Activated T-helper 17 cell treated with anti-CD3 and anti-CD28 coated beads, Interleukin-2, amount 50 U/mL, for 72 hours (primary cell): ENCODE measurements around the gene VPS33A. TPM values are rescaled to one million over a fixed set of nuclear protein-coding genes. Genes with fewer than 3 reads are reported as not detected.

Experiments
- ATAC-seq: fragments of 150-1000 bp; cut with Tn5 transposase; replicated peaks from 2 replicates; pipeline ENCODE4 v1.10.0; 2021; ENCODE audit warnings: mild to moderate bottlenecking, moderate library complexity
- H3K27ac Mint-ChIP-seq: one replicate; pipeline ENCODE4 v1.8.0; 2022; ENCODE audit warnings: mixed read lengths
- H3K27me3 Mint-ChIP-seq: one replicate; pipeline ENCODE4 v1.8.0; 2022; ENCODE audit warnings: mixed read lengths
- H3K36me3 Mint-ChIP-seq: one replicate; pipeline ENCODE4 v1.8.0; 2022; ENCODE audit warnings: low read depth, mild to moderate bottlenecking, mixed read lengths
- H3K4me1 Mint-ChIP-seq: one replicate; pipeline ENCODE4 v1.8.0; 2022; ENCODE audit warnings: mixed read lengths
- H3K4me3 Mint-ChIP-seq: one replicate; pipeline ENCODE4 v1.8.0; 2022; ENCODE audit warnings: mild to moderate bottlenecking, mixed read lengths
- H3K9me3 Mint-ChIP-seq: one replicate; pipeline ENCODE4 v1.8.0; 2022; ENCODE audit warnings: mixed read lengths
- total RNA-seq, 2 donors: library from RNA; stranded (reverse); gene quantifications; one replicate each; pipeline ENCODE4 v1.2.3, GENCODE V29; 2022

The VPS33A gene
- total RNA-seq, 2 donors from 2014 or later, result 21.3 to 37.1 TPM

DNA sequence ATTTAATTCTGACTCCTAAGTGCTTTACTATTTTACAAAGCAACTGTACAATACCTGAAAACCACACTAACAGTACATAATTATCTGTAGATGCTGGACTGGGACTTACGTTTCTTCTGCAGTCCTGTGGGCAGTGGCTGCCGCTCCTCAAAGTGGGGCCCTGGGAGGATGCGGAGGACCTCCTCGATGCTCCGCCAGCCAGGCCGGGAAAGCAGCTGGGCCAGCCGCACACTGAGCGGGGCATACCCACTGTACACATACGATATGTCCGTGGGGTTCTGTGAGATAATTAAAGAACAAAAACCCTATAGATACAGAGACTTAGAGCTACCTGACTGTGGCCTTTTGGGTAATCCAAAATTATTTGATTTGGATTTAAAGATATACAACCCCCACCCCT lies 33.6 kb downstream of the VPS33A start:
- no peak for ATAC-seq
- Mint-ChIP-seq H3K4me3 (no peak overlapping the region), H3K9me3 (no peaks in the 10 kb centered on the region), H3K27me3 (no peaks in the 10 kb centered on the region), H3K36me3 (peaks cover 75% of the 10 kb centered on the region), H3K27ac (no peak overlapping the region), H3K4me1 (peaks cover 4% of the 10 kb centered on the region)

DNA sequence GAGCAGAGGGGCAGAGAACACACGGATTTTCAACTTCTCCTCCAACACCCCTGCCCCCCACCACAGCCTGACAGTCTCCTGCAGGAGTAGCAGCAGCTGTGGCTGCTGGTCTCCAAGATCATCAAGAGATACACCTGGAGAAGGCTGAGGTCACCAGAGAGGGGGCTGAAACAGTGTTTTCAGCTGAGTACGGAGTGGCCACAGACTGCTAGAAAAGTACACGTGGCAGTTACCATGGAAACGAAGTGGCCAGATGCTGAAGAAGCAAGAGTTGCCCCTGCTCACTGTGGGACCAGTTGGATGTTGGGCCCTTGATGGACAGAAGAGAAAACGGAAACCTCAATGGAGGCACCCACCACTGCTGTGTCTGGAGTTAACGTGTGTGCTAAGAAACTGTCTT lies 35.5 kb downstream of the VPS33A start:
- peaks cover 63% of the 10 kb centered on the region for H3K36me3 Mint-ChIP-seq
- H3K4me3 Mint-ChIP-seq, result no peak overlapping the region
- H3K27me3 Mint-ChIP-seq, result no peaks in the 10 kb centered on the region
- no peak overlapping the region for H3K27ac Mint-ChIP-seq
- no peaks in the 10 kb centered on the region for H3K9me3 Mint-ChIP-seq
- peaks cover 9% of the 10 kb centered on the region for H3K4me1 Mint-ChIP-seq
- ATAC-seq, result no peak

DNA sequence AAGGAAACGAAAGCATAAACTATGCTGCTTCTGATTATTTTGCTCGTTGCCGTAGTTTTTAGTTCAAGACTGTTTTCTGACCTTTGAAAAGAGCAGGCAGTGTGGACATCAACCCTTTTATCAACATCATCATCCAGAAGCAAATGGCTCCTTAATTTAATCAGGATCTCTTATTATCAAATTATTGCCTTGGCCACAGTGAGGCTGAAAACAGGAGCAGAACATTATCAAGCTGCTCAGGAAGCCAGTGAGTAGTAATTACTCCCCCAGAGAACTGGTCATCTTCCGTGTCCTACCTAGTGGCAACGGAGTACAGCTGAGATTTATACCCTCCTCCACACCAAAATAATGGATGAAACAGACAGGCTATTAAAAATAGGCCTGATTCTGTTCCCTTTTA lies 38.2 kb downstream of the VPS33A start:
- Mint-ChIP-seq H3K36me3 (peaks cover 52% of the 10 kb centered on the region), H3K4me3 (peak overlapping the region; percentile 80), H3K27ac (no peak overlapping the region), H3K27me3 (no peaks in the 10 kb centered on the region), H3K9me3 (no peaks in the 10 kb centered on the region), H3K4me1 (peaks cover 20% of the 10 kb centered on the region)
- ATAC-seq, result no peak

DNA sequence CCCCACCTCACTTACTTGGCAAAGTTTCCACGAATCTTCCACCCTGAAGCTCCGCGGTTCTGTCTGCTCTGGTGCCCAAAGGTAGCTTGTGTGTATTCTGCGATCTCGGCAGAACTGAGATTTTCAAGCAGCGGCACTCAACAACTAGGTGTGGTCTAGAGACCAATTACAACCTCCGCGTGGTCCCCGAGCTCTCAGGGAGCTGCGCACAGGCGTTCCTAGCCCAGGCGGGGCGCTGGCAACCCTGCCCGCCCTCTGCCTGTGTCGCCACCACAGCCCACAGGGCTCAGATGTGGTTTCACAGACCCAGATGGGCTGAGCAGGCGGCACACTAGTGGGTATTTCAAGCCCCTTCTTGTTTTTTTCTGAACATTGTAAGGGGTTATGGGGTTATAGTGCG lies 39.0 kb downstream of the VPS33A start:
- Mint-ChIP-seq H3K27ac (no peak overlapping the region), H3K36me3 (peaks cover 52% of the 10 kb centered on the region), H3K27me3 (no peaks in the 10 kb centered on the region), H3K4me1 (peaks cover 20% of the 10 kb centered on the region), H3K4me3 (peak overlapping the region; percentile 80), H3K9me3 (no peaks in the 10 kb centered on the region)
- no peak for ATAC-seq

DNA sequence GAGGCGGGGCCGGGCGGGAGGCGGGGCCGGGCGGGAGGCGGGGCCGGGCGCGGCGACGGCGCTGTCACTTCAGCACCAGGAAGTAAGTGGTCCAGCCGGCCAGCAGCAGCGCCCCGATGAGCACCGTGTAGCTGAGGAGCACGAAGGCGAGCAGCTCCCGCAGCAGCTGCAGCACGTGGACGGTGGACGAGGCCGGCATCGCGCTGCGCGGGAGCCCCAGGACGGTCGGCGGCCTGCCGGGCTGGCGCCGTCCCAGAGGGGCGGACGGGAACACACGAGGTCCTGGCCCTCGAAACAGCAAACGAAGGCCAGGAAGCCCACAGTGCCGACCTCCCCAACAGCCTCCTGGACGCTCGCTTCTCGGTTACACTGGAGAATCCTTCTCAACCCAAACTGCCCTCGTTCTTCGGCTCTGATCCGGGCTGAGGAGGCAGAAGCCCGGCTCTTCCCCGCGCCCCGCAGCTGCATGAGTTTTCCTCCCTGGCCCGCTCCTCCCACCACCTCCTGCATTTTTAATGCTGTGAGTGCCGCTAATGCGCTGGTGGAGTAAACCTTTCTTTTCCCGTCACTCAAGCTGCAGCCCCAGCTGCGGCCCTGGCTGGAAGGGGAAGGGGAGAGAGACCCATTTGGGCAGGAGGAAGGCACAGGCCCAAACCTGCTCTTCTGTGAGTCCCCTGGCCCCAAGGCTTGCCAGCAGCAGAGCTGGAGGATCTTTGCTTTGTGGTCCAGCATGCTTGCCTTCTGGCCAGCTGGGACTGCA lies 39.7 kb downstream of the VPS33A start:
- no peak overlapping the region for H3K27ac Mint-ChIP-seq
- peak overlapping the region; percentile 80 for H3K4me3 Mint-ChIP-seq
- H3K9me3 Mint-ChIP-seq, result no peaks in the 10 kb centered on the region

DNA sequence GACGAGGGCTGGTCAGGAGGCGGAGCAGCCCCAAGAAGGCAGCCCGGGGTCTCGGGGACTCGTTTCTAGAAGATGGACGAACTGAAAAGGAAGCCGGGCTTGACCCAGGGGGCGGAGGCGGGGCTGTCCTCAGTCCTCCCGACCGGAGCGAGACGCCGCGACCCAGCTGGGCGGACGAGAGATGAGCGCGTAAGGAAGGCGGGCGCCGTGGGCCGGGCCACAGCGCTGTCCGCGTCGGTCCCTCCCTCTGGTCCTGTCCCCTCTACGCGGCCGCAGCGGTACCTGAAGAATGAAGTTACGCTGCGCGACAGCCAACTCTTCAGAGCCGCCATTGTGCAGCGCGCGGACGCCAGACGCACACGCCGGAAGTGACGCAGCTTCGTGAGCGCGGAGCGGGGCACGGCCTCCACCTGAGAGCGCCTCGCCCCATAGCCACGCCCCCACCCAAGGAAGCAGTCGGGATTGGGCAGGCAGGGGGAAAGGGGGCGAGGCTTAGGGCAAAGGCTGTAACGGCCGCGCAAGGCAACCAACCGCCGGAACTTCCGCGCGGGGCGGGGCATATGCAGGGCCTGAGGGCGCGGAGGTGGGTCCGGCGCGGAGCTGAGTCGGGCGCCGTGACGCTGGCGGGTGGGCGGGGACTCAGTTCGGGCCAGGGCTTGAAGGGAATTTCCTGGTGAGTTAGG lies 40.5 kb downstream of the VPS33A start, which contains the start of gene DIABLO:
TSS of gene DIABLO (minus strand) at position 370 of the 683 bp plus-strand sequence. CDS start at position 332, 38 bp downstream.
- Mint-ChIP-seq H3K36me3 (peaks cover 52% of the 10 kb centered on the region), H3K27ac (peak within 1 kb of the TSS; percentile 82)

More for the DNA sequence above, 39.7 kb downstream of the VPS33A start:
- Mint-ChIP-seq H3K36me3 (peaks cover 52% of the 10 kb centered on the region), H3K4me1 (peaks cover 20% of the 10 kb centered on the region), H3K27me3 (no peaks in the 10 kb centered on the region)
- no peak for ATAC-seq

DNA sequence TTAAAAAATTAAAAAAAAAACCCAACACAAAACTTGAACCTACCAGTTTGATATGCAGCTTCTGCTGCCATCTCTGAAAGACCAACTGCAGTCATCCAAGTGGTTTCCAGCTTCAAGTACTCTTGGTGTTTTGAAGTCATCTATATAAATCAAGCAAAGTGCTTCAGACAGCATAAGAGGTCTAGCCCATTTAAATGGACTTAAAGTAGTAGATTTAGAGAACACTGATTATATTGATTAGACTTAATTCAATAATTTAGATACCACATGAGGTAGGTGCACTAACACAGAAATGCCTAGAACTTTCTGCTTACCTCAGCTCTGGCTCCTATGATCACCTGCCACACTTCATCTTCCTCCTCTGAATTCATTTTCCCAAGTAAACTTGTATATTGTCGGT lies 49.8 kb downstream of the VPS33A start:
- H3K9me3 Mint-ChIP-seq, result no peaks in the 10 kb centered on the region
- no peak overlapping the region for H3K4me3 Mint-ChIP-seq
- ATAC-seq, result no peak
- H3K36me3 Mint-ChIP-seq, result peaks cover 100% of the 10 kb centered on the region
- no peak overlapping the region for H3K27ac Mint-ChIP-seq
- peaks cover 5% of the 10 kb centered on the region for H3K4me1 Mint-ChIP-seq
- no peaks in the 10 kb centered on the region for H3K27me3 Mint-ChIP-seq

More for the DNA sequence above, 40.5 kb downstream of the VPS33A start, which contains the start of gene DIABLO:
- Mint-ChIP-seq H3K27me3 (no peaks in the 10 kb centered on the region), H3K9me3 (no peaks in the 10 kb centered on the region), H3K4me3 (peak within 1 kb of the TSS; percentile 80), H3K4me1 (peaks cover 20% of the 10 kb centered on the region)
- peak; percentile 94 for ATAC-seq

DNA sequence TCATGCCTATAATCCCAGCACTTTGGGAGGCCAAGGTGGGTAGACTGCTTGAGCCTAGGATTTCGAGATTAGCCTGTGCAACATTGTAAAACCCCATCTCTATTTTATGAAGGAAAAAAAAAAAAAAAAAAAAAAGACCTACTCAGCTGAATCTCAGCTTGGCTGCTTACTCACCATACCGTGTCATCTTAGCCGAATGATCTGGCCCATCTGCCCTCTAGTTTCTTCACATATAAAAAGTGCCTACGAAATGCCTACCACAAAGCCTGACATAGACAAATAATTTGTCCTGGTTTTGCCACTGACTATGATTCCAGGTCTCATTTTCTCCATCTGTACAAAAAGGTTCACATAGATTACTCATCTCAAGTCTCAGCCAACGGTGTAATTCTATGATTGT lies 50.5 kb downstream of the VPS33A start:
- no peaks in the 10 kb centered on the region for H3K27me3 Mint-ChIP-seq
- H3K4me3 Mint-ChIP-seq, result no peak overlapping the region
- no peaks in the 10 kb centered on the region for H3K9me3 Mint-ChIP-seq
- peaks cover 5% of the 10 kb centered on the region for H3K4me1 Mint-ChIP-seq
- H3K27ac Mint-ChIP-seq, result no peak overlapping the region
- H3K36me3 Mint-ChIP-seq, result peaks cover 100% of the 10 kb centered on the region
- peak; percentile 77 for ATAC-seq

DNA sequence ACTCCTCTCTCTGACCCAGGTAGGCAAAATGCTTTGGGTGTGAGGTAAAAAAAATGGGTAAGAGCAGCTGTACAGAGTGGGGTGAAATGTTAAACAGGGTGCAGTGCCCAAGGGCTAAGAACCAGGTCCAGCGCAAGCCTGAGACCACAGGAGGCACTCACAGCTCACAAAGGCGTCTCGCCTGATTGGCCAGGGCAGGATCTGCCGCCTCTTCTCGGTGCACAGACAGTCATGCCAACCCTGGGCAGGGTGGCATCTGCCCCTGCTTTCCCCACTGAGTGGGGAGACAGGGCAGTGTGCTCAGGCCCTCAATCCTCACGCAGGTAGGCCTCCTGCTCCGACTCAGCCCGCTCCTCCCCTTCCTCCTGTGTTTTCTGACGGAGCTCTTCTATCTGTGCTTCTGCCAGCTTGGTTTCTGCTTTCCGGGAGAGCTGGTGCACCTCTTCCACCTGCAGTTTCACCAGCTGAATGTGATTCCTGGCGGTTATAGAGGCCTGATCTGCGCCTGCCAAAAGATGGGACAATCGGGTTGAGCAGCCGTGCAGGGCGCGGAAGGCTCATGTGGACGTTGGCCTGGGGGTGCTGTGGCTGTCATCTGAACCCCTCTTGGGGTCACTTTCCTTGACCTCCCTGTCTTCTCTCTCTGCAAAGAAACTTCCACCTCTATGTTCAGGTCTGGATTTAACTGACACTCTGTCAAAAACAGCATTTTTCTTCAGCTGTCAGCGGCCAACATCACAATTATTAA lies 58.0 kb downstream of the VPS33A start:
- ATAC-seq, result no peak
- H3K4me3 Mint-ChIP-seq, result no peak overlapping the region
- peaks cover 5% of the 10 kb centered on the region for H3K27me3 Mint-ChIP-seq
- H3K4me1 Mint-ChIP-seq, result peaks cover 6% of the 10 kb centered on the region
- no peak overlapping the region for H3K27ac Mint-ChIP-seq
- peaks cover 68% of the 10 kb centered on the region for H3K36me3 Mint-ChIP-seq
- no peaks in the 10 kb centered on the region for H3K9me3 Mint-ChIP-seq

DNA sequence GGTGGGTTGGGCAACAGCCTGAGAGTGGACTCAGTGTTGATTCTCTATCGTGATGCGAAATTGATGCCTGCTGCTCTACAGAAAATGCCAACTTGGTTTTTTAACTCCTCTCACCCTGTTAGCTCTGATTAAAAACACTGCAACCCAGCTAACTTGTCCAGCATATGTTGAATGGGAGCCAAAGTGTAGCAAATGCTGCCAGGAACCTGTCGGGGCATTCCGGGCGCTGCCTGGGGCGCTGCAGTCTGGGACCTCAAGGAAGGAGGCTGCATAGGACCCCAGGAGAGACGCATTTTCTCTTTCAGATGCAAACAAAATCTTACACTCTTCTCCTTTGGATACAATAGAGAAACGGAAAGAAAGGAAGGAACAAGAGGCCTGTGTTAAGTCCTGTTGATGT lies 58.9 kb downstream of the VPS33A start:
- Mint-ChIP-seq H3K4me3 (no peak overlapping the region), H3K27ac (no peak overlapping the region), H3K36me3 (peaks cover 59% of the 10 kb centered on the region), H3K4me1 (peaks cover 6% of the 10 kb centered on the region), H3K9me3 (no peaks in the 10 kb centered on the region), H3K27me3 (peaks cover 5% of the 10 kb centered on the region)
- ATAC-seq, result no peak

DNA sequence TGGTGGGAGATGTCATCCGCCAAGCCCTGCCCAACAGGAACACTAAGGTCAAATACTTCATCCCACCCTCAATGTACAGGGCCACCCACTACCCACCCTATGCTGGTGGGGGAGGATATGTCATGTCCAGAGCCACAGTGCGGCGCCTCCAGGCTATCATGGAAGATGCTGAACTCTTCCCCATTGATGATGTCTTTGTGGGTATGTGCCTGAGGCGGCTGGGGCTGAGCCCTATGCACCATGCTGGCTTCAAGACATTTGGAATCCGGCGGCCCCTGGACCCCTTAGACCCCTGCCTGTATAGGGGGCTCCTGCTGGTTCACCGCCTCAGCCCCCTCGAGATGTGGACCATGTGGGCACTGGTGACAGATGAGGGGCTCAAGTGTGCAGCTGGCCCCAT lies 59.3 kb downstream of the VPS33A start:
- Mint-ChIP-seq H3K27ac (no peak overlapping the region), H3K4me1 (peaks cover 6% of the 10 kb centered on the region), H3K27me3 (peaks cover 5% of the 10 kb centered on the region), H3K36me3 (peaks cover 55% of the 10 kb centered on the region), H3K9me3 (no peaks in the 10 kb centered on the region), H3K4me3 (no peak overlapping the region)
- no peak for ATAC-seq

DNA sequence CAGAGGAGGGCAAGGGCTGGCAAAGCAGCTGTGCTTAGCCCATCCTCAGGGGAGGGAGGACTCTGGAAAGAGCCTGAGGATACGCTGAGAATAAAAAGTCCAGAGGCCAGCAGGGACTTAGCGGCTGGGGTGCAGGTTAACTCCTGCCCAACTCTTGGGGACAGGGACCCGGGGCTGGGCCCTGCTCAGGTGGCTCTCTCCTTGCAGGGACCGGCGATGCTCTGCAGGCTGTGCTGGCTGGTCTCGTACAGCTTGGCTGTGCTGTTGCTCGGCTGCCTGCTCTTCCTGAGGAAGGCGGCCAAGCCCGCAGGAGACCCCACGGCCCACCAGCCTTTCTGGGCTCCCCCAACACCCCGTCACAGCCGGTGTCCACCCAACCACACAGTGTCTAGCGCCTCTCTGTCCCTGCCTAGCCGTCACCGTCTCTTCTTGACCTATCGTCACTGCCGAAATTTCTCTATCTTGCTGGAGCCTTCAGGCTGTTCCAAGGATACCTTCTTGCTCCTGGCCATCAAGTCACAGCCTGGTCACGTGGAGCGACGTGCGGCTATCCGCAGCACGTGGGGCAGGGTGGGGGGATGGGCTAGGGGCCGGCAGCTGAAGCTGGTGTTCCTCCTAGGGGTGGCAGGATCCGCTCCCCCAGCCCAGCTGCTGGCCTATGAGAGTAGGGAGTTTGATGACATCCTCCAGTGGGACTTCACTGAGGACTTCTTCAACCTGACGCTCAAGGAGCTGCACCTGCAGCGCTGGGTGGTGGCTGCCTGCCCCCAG lies 60.0 kb downstream of the VPS33A start:
- peaks cover 5% of the 10 kb centered on the region for H3K27me3 Mint-ChIP-seq
- H3K9me3 Mint-ChIP-seq, result no peaks in the 10 kb centered on the region
- no peak overlapping the region for H3K4me3 Mint-ChIP-seq
- no peak overlapping the region for H3K27ac Mint-ChIP-seq
- peaks cover 6% of the 10 kb centered on the region for H3K4me1 Mint-ChIP-seq
- peaks cover 48% of the 10 kb centered on the region for H3K36me3 Mint-ChIP-seq
- no peak for ATAC-seq

DNA sequence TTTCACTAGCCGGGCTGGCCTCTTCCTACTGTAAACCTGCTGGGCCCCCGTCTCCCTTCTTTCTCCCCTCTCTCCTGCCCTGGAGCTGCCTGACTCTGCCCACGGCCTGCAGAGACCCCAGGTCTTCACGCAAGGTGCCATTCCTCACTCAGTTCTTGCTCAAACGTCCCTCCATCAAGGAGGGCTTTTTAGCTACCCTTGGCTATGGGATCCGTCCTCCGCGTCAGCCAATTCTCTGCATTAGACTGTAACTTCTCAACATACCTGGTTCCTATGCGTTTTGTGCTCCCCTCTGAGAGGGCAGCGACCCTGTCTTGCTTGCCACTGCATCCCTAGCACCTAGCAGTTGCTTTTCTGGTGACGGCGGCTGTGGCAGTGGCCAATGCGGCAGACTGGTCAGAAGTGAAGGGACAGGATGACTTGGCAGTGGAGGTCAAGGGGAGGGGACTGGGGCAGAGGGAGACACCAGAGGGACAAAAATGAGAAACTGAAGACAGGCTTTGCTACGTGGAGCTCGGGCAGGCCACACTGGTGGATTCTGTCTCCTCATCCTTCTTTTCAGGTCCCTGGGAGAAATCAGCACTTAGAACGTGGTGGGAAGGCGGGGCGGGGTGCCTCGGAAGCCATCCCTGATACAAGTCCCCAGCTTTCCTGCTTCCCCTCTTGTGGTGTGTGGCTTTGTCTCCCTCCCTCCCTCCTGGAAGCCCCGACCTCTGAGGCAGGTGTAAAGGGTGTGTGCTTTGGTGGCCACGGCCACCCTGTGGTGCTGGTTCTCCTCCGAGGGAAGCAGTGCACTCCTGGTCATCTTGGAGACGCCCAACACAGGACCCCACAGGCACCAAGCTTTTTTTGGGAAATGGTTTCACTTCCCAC lies 61.0 kb downstream of the VPS33A start:
- no peak for ATAC-seq
- peaks cover 40% of the 10 kb centered on the region for H3K36me3 Mint-ChIP-seq
- peak overlapping the region; percentile 34 for H3K27ac Mint-ChIP-seq

More for the DNA sequence above, 61.0 kb downstream of the VPS33A start:
- no peaks in the 10 kb centered on the region for H3K9me3 Mint-ChIP-seq
- peaks cover 5% of the 10 kb centered on the region for H3K27me3 Mint-ChIP-seq
- H3K4me1 Mint-ChIP-seq, result peaks cover 6% of the 10 kb centered on the region
- H3K4me3 Mint-ChIP-seq, result peak overlapping the region; percentile 63
